Measurements from ENCODE around the gene CCDC7.
"Not testable (repeated sequence)": the region's sequence is repeated elsewhere in the genome, so short reads cannot be mapped to it uniquely, and the experiment has no call there.

The CCDC7 gene

DNA sequence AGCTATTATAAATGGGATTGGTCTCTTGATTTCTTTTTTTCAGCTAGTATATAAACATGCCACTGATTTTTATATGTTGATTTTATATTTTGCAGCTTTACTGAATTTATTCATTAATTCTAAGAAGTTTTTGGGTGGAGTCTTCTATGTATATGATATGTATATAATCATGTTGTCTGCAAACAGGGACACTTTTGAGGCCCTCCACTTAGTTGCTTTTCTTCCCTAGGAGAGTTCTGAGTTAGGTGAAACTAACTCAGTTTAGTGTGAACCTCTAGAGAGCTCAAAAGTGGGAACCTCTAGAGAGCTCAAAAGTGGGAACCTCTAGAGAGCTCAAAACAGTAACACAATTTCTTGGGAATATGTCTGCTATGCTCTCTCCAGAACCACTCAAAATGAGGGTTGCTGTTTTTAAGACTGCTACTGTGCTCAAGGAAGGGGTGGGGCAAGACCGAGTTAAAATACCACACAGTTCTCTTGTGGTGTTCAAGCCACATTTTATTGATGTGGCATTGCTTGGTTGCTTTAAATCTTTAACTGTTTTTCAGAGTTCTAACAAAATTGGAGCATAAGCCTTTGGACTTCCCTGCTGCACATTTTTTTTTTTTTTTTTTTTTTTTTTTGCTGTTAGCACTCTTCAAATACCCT, 13.2 kb downstream of the CCDC7 start:
- DNase-seq, result no peak

DNA sequence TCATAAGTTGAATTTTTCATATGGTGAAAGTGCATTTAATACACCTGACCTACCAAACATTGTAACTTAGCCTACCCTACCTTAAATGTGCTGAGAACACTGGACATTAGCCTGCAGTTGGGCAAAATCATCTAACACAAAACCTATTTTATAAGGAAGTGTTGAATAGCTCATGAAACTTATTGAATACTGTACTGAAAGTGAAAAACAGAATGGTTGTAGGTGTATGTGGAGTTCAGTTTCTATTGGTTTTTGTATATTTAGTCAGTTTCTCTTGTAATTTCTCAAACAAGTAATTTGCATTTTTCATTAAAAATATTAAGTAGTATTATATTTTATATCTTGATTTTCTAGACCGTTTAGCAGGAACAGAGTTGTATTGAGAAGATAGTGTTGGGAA, 15.3 kb downstream of the CCDC7 start:
- DNase-seq, result no peak

DNA sequence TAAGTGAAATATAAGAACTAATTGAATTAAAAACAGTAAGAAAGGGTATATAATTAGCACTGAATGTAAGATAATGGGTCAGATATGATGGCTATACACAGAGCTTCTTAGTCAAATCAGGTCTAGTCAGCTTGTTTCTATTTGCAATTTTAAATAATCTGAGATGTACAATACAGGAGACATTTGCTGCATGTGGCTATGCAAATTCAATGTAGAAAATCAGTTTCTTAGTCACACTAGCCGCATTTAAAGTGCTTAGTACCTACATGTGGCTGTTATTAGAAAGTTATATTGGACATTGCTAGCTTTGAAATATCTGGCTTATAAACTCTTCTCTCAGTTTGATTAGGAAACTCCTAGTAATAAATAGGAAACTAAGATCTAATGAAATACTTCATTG, 25.3 kb downstream of the CCDC7 start:
- DNase-seq, result no peak

DNA sequence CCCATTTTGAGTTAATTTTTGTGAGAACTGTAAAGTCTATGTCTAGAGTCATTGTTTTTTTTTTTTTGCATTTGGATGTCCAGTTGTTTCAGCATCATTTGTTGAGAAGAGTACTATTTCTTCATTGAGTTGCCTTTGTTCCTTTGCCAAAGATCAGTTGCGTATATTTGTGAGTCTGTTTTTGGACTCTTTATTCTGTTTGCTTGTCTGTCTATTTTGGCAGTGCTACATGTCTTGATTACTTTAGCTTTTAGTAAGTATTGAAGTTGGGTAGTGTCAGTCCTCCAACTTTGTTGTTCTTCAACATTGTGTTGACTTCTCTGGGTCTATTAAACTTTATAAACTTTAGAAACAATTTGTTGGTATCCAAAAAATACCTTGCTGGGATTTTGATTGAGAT, 31.6 kb downstream of the CCDC7 start:
- no peak for DNase-seq

DNA sequence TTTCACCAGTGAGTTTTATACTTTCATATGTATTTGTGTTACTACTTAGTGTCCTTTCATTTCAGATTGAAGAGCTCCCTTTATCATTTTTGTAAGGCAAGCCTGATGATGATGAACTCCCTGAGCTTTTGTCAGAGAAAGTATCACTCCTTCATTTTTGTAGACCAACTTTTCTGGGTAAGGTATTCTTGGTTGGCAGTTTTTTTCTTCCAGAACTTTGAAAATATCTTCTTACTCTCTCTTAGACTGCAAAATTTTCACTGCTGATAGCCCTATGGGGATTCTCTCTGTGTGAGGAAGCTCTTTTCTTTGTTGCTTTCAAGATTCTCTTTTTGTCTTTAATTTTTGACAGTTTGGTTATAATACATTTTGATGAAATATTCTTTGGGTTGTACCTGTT, 35.7 kb downstream of the CCDC7 start:
- DNase-seq, result peak; percentile 6

- not testable (repeated sequence) for DNase-seq
Observed at GRCh38 chr10:32483019-32483502, 37.1 kb downstream of the CCDC7 start.

- DNase-seq, result not testable (repeated sequence)
Observed at GRCh38 chr10:32488038-32488437, 42.1 kb downstream of the CCDC7 start.

DNA sequence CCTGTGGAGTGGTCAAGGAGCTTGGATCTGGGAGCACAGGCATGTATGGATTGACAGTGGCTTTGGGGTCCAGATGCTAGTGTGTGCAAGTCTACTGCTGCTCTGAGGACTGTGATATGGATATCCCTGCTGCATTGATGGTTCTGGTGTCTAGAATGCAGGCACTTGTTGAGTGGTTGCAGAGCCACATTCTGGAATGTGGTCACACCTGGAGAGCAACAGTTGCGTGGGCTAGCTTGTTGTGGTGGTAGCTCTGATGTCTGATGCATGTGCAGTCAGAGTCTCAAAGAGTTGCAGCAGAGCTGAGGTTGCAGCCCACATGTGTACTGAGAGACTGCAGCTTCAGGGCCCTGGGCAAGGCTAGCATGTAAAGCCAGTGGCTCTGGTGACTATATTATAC, 43.2 kb downstream of the CCDC7 start:
- no peak for DNase-seq

GRCh38 chr10:32489901-32490300, 44.0 kb downstream of the CCDC7 start:
- no peak for DNase-seq

- DNase-seq, result not testable (repeated sequence)
Observed at GRCh38 chr10:32494562-32494961, 48.6 kb downstream of the CCDC7 start.

DNA sequence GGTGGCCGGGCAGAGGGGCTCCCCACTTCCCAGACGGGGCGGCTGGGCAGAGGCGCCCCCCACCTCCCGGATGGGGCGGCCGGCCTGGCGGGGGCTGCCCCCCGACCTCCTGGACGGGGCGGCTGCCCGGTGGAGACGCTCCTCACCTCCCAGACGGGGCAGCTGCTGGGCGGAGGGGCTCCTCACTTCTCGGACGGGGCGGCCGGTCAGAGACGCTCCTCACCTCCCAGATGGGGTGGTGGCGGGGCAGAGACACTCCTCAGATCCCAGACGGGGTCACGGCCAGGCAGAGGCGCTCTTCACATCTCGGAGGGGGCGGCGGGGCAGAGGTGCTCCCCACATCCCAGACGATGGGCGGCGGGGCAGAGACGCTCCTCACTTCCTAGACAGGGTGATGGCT, 54.2 kb downstream of the CCDC7 start:
- not testable (repeated sequence) for DNase-seq

- DNase-seq, result no peak
Observed at GRCh38 chr10:32501906-32502305, 56.0 kb downstream of the CCDC7 start.

DNA sequence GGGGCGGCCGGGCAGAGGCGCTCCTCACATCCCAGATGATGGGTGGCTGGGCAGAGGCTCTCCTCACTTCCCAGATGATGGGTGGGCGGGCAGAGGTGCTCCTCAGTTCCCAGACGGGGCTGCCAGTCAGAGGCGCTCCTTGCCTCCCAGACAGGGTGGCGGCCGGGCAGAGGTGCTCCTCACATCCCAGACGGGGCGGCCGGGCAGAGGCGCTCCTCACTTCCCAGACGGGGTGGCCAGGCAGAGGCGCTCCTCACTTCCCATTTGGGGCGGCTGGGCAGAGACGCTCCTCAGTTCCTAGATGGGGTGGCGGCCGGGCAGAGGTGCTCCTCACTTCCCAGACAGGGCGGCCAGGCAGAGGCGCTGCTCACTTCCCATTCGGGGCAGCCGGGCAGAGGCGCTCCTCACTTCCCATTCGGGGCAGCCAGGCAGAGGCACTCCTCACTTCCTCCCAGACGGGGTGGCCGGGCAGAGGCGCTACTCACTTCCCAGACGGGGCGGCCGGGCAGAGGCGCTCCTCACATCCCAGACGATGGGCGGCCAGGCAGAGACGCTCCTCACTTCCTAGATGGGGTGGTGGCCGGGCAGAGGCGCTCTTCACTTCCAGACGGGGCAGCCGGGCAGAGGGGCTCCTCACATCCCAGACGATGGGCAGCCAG, 60.0 kb downstream of the CCDC7 start:
- not testable (repeated sequence) for DNase-seq

- DNase-seq, result no peak
Observed at GRCh38 chr10:32511599-32511998, 65.7 kb downstream of the CCDC7 start.

DNA sequence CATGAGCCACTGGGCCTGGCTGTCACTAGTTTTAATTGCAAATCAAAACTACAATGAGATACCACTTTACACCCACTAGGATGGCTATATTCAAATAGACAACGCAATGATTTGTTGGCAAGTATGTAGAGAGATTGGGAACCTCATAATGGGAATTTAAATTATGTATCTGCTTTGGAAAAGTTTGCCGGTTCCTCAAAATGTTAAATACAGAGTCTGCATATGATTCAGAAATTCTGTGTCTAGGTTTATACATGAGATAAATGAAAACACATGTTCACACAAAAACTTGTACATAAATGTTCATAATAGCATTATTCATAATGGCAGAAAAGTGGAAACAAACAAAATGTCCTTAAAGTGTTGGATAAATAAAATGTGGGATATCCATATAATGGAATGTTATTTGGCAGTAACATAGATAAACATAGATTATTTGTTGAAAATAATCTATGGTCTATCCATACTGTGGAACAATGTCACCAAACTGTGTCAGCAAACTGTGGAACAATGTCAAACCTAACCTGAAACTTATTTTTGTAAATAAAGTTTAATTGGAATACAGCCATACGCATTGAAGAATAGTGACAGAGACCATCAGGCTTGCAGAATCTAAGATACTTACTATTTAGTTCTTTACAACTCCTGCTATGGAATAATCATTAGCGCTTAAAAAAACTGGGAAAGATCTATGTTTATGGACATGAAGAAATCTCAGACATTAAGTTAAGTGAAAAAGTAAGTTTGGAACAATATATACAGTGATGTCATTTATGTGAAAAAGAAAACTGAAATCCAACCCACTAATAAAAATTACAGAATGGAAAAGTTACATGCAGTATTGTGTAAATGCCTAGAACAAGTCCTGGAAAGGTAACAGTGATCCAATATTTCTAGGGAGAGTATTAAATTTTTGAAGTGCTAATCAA, 70.9 kb downstream of the CCDC7 start:
- DNase-seq, result peak; percentile 59

- DNase-seq, result no peak
Observed at GRCh38 chr10:32530231-32530630, 84.3 kb downstream of the CCDC7 start.

GRCh38 chr10:32538256-32538655, 92.3 kb downstream of the CCDC7 start:
- no peak for DNase-seq

DNA sequence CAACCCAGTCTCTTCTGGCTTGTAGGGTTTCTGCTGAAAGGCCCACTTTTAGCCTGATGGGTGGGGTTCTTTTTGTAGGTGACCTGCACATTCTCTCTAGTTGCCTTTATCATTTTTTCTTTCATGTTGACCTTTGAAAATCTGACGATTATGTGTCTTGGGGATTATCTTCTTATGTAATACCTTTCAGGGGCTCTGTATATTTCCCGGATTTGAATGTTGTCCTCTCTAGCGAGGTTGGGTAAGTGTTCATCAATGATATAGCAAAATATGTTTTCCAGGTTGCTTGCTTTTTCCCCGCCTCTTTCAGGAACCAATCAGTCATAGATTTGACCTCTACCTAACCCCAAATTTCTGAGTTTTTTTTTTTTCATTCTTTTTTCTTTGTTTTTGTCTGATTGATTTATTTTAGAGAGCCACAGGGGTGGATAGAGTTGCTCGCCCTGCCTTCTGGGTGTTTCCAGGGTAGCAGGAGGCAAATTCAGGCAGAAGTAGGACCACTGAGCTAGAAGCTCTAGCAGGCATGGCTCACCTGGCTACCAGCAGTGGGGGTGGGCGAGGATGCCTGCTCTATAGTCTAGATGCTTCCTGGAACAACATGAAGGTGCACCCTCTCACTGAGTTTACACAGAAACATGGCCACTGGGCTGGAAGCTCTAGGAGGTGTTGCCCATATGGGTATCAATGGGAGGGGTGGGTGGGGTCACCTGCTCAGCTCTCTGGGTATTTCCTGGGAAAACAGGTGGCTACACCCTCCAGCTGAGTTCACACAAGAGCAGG, 94.9 kb downstream of the CCDC7 start:
- no peak for DNase-seq

DNA sequence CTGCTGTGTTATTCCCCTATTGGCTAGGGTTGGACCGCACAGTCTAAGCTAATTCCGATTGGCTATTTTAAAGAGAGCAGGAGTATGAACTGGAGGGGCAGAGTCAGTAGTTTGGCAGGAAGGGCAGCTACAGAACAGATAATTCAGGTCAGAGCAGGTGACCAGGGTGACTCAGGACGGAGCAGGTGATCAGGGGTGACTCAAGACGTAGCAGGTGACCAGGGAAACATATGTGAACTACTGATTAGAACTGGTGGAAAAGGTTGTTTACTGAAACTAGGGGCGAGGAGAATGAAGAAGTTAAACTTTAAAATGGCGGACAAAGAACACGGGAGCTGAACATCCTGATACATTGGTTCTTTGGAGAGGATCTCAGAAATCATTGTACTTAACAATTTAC, 102.3 kb downstream of the CCDC7 start:
- no peak for DNase-seq

GRCh38 chr10:32556783-32557395, 110.9 kb downstream of the CCDC7 start:
- DNase-seq, result no peak

- not testable (repeated sequence) for DNase-seq
Observed at GRCh38 chr10:32562695-32563094, 116.8 kb downstream of the CCDC7 start.

- DNase-seq, result no peak
Observed at GRCh38 chr10:32577448-32577847, 131.5 kb downstream of the CCDC7 start.
